ENCODE measurements around the gene ANKRD28. TPM values are rescaled to one million over a fixed set of nuclear protein-coding genes. Genes with fewer than 3 reads are reported as not detected.

Gene ANKRD28
- total and polyA plus RNA-seq, 2 of the 13 experiments (the other 11 are each of a cell fraction or from before 2014, with no cell fraction given): 21.0 to 28.9 TPM

- no TSS peak for BruUV-seq (replicated peaks)
- ATAC-seq (no peak), DNase-seq (ENCODE audit: low spot score) (no peak), FAIRE-seq (no peak)
- Histone ChIP-seq H3K4me3 (replicated peaks in 1 of 3; ENCODE audit: insufficient read depth in 1 of 3, low read depth in 2 of 3, low read length in 3 of 3) (no peak overlapping the region), H3K9ac (ENCODE audit: insufficient read depth, low read depth, low read length) (no peak overlapping the region), H3K4me2 (ENCODE audit: low read depth, low read length) (no peak overlapping the region), H3K9me3 (ENCODE audit: low read length) (no peaks in the 10 kb centered on the region), H3K27ac (ENCODE audit: extremely low read length, insufficient read depth, low read length) (no peak overlapping the region), H3K36me3 (replicated peaks in 1 of 2; ENCODE audit: control insufficient read depth in 1 of 2, insufficient read depth in 2 of 2, low read length in 2 of 2) (peaks cover 1 to 37% of the 10 kb centered on the region in 2 experiments; a peak in 4 of 5 replicates), H2AFZ (ENCODE audit: low read length) (no peak overlapping the region), H4K20me1 (ENCODE audit: insufficient read depth, low read length) (no peaks in the 10 kb centered on the region), H3K4me1 (ENCODE audit: insufficient read depth, low read length) (peaks cover 10% of the 10 kb centered on the region), H3K79me2 (ENCODE audit: insufficient read depth, low read length) (no peaks in the 10 kb centered on the region), H3K27me3 (ENCODE audit: control insufficient read depth in 1 of 2, insufficient read depth in 2 of 2, low read length in 2 of 2) (no peaks in the 10 kb centered on the region)
- whole genome bisulfite sequencing (ENCODE audit: low lambda C conversion rate): 98% methylated on average over 4 of the region's 4 CpGs
- intact Hi-C loops (cut with micrococcal nuclease; ENCODE audit: unreplicated experiment) (no loop called here), in situ Hi-C loops (cut with HindIII; ENCODE audit: extremely low pct_ligation_motif_present, low pct_unique_long_range_greater_than_20kb) (no loop called here)
- ChIA-PET POLR2A (no interaction called here), CTCF (ENCODE audit: low intra/inter-chr PET ratio, low total read pairs) (no interaction called here)
- TF ChIP-seq SCMH1 (CRISPR knock-in tag; IDR thresholded peaks at IDR 0.05; ENCODE audit: borderline replicate concordance) (no peak), ZNF720 (CRISPR knock-in tag; IDR thresholded peaks at IDR 0.05) (no peak), ZBTB33 (CRISPR knock-in tag; IDR thresholded peaks at IDR 0.05) (no peak), ATF7 (IDR thresholded peaks at IDR 0.05) (no peak), ATF7 (CRISPR knock-in tag; IDR thresholded peaks at IDR 0.05) (no peak), HDAC2 (CRISPR knock-in tag; IDR thresholded peaks at IDR 0.05) (no peak), ZNF687 (CRISPR knock-in tag; IDR thresholded peaks at IDR 0.05) (no peak), MTF1 (CRISPR knock-in tag; IDR thresholded peaks at IDR 0.05) (no peak), TRIM24 (CRISPR knock-in tag; IDR thresholded peaks at IDR 0.05) (no peak), ZNF318 (CRISPR knock-in tag; IDR thresholded peaks at IDR 0.05) (no peak)
Observed at GRCh38 chr3:15714448-15714847, 83.3 kb downstream of the ANKRD28 start.

All from HepG2 (cell line).